ENCODE results near the gene FOXO1. TPM values are rescaled to one million over a fixed set of nuclear protein-coding genes. Genes with fewer than 3 reads are reported as not detected.

The FOXO1 gene
- total RNA-seq, 4 donors from 2014 or later = 65.6 to 87.4 (median 78.5) TPM

GRCh38 chr13:40520916-40521315, 145.5 kb downstream of the FOXO1 start:
- intact Hi-C loops (cut with DNase I) = no loop called here

GRCh38 chr13:40519637-40520036, 146.8 kb downstream of the FOXO1 start:
- H3K36me3 ChIP-seq = no peaks in the 10 kb centered on the region
- H3K9me3 ChIP-seq = no peaks in the 10 kb centered on the region
- intact Hi-C loops (cut with DNase I) = no loop called here
- H3K27me3 ChIP-seq = no peaks in the 10 kb centered on the region
- H3K4me1 ChIP-seq = no peaks in the 10 kb centered on the region
- H3K4me3 ChIP-seq = no peak overlapping the region
- TF ChIP-seq POLR2A (IDR thresholded peaks at IDR 0.05; ENCODE audit: low read depth) (no peak), POLR2AphosphoS5 (IDR thresholded peaks at IDR 0.05) (no peak), EP300 (IDR thresholded peaks at IDR 0.05) (no peak), CTCF (IDR thresholded peaks at IDR 0.05) (no peak)
- no peak overlapping the region for H3K27ac ChIP-seq (replicated peaks in 1 of 4)
- WGBS = 44% methylated on average over 5 of the region's 5 CpGs
- peak; percentile 31 for DNase-seq (ENCODE audit: extremely low spot score)

More at GRCh38 chr13:40520916-40521315, 145.5 kb downstream of the FOXO1 start:
- 98% methylated on average over 3 of the region's 3 CpGs for WGBS
- Histone ChIP-seq H3K9me3 (no peaks in the 10 kb centered on the region), H3K4me3 (no peak overlapping the region), H3K36me3 (no peaks in the 10 kb centered on the region), H3K27ac (replicated peaks in 1 of 4) (no peak overlapping the region), H3K27me3 (no peaks in the 10 kb centered on the region), H3K4me1 (no peaks in the 10 kb centered on the region)
- no peak for TF ChIP-seq POLR2AphosphoS5 (IDR thresholded peaks at IDR 0.05)
- no peak for TF ChIP-seq CTCF (IDR thresholded peaks at IDR 0.05)
- no peak for TF ChIP-seq EP300 (IDR thresholded peaks at IDR 0.05)
- no peak for TF ChIP-seq POLR2A (IDR thresholded peaks at IDR 0.05; ENCODE audit: low read depth)
- DNase-seq (ENCODE audit: extremely low spot score) = peak; percentile 80

GRCh38 chr13:40518481-40518882, 148.0 kb downstream of the FOXO1 start:
- no peak for DNase-seq (ENCODE audit: extremely low spot score)
- no peaks in the 10 kb centered on the region for H3K4me1 ChIP-seq
- no peaks in the 10 kb centered on the region for H3K36me3 ChIP-seq
- no peaks in the 10 kb centered on the region for H3K9me3 ChIP-seq
- H3K27ac ChIP-seq (replicated peaks in 1 of 4) = no peak overlapping the region
- no peak for TF ChIP-seq POLR2AphosphoS5 (IDR thresholded peaks at IDR 0.05)
- no peak for TF ChIP-seq EP300 (IDR thresholded peaks at IDR 0.05)
- WGBS = 71% methylated on average over 4 of the region's 4 CpGs
- H3K4me3 ChIP-seq = no peak overlapping the region
- intact Hi-C loops (cut with DNase I) = no loop called here
- H3K27me3 ChIP-seq = no peaks in the 10 kb centered on the region

- TF ChIP-seq CTCF (IDR thresholded peaks at IDR 0.05) (no peak), EP300 (IDR thresholded peaks at IDR 0.05) (no peak), POLR2AphosphoS5 (IDR thresholded peaks at IDR 0.05) (no peak), POLR2A (IDR thresholded peaks at IDR 0.05; ENCODE audit: low read depth) (no peak)
- H3K4me3 ChIP-seq = no peak overlapping the region
- intact Hi-C loops (cut with DNase I) = no loop called here
- WGBS = 91% methylated on average over 8 of the region's 8 CpGs
- no peak for DNase-seq (ENCODE audit: extremely low spot score)
- no peaks in the 10 kb centered on the region for H3K9me3 ChIP-seq
- H3K27me3 ChIP-seq = no peaks in the 10 kb centered on the region
- H3K27ac ChIP-seq (replicated peaks in 1 of 4) = no peak overlapping the region
- H3K36me3 ChIP-seq = no peaks in the 10 kb centered on the region
- H3K4me1 ChIP-seq = no peaks in the 10 kb centered on the region
Measured at GRCh38 chr13:40517486-40518480, 148.7 kb downstream of the FOXO1 start.

GRCh38 chr13:40515702-40516101, 150.7 kb downstream of the FOXO1 start:
- no peaks in the 10 kb centered on the region for H3K9me3 ChIP-seq
- no peak overlapping the region for H3K4me3 ChIP-seq
- no peak overlapping the region for H3K27ac ChIP-seq (replicated peaks in 1 of 4)
- H3K36me3 ChIP-seq = no peaks in the 10 kb centered on the region
- no peaks in the 10 kb centered on the region for H3K27me3 ChIP-seq
- intact Hi-C loops (cut with DNase I) = no loop called here
- 94% methylated on average over 1 of the region's 1 CpG for WGBS
- H3K4me1 ChIP-seq = no peaks in the 10 kb centered on the region
- no peak for TF ChIP-seq EP300 (IDR thresholded peaks at IDR 0.05)
- TF ChIP-seq CTCF (IDR thresholded peaks at IDR 0.05) = no peak
- TF ChIP-seq POLR2A (IDR thresholded peaks at IDR 0.05; ENCODE audit: low read depth) = no peak
- TF ChIP-seq POLR2AphosphoS5 (IDR thresholded peaks at IDR 0.05) = no peak
- DNase-seq (ENCODE audit: extremely low spot score) = no peak

Measured in esophagus muscularis mucosa (tissue), 4 donors.